Cerebellar nuclear complex (tissue), 1 donor: Measurements from ENCODE around the gene UNCX.

Source experiments
- DNase-seq, 2 experiments: peaks; one replicate each; lab custom pipeline; 2025; lab: John Stamatoyannopoulos, UW

Gene UNCX

DNA sequence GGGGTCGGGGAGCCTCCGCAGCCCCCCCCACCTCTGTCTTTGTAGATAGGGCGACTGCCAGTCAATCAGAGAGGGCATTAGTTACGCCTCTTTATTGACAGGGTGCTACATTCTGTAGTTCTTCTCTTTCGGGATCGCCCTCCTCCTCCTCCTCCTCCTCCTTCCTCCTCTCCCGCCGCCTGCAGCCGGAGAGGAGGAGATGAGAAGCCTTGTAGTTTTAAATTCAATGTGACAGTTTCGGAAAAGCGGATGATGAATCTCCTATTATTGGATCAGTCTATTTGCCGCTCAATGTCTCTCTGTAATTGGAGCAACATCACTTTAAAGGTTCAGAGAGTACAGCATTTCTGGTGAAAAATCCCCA is 587 bp upstream of the UNCX start:
- DNase-seq = no peak

DNA sequence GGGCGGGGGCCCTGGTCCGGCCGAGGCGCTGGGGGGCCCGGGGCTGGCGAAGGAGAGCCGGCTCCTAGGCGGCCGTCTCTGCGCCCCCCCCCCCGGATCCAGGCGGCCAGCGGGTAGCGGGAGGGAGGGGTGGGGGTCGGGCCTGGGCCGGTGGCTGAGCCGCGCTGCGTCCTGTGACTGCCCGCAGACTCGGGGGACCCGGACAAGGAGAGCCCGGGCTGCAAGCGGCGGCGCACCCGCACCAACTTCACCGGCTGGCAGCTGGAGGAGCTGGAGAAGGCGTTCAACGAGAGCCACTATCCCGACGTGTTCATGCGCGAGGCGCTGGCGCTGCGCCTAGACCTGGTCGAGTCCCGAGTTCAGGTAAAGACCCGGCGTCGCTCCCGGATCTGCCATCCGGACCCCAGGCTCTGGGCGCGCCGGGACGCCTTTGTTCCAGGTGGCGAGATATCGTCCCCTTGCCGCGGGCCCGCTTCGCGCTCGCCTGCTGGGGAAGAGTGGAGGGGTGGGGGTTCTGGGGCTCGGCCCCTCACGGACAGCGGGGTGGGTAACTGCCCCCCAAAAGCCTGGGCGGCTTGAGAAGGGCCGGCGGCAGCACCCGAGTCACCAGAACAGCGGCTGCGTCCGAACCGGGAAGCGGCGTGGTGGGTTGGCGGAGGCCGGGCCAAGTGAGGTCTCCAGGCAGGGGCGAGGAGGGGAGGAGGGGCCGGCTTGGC is 819 bp downstream of the UNCX start:
- no peak for DNase-seq

GRCh38 chr7:1234049-1234880 is 1.6 kb downstream of the UNCX start:
- no peak for DNase-seq

DNA sequence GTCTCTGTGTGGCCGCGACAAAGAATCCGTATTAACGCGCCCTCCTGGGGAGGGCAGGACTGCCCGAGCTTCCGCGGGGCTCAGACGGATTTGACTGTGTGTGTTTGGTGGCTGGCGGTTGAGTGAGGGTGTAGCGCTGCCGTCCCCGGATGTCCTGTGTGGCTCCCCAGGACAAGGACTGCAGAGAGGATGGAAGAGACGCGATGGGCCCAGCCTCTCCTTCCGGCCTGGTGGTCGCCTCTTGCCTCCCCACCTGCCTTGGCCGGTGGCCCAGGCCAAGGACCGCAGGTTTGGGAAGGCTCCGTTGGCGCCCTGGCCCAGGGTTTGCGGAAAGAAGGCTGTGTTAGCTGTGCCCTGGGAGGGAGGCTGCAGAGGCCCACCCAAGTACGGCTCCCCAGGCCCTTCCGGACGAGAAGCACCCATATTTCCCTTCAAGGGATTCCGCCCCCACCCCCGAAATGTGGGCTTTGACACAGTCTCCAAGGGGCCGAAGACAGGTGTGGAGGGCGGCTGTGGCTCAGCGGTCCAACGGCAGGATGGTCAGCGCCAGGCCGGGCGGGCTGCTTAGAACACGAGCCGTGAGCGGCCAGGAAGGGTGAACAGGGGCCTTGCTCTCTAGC is 2.3 kb downstream of the UNCX start:
- no peak for DNase-seq

- no peak for DNase-seq
Measured at GRCh38 chr7:1235501-1236131, 2.9 kb downstream of the UNCX start.

DNA sequence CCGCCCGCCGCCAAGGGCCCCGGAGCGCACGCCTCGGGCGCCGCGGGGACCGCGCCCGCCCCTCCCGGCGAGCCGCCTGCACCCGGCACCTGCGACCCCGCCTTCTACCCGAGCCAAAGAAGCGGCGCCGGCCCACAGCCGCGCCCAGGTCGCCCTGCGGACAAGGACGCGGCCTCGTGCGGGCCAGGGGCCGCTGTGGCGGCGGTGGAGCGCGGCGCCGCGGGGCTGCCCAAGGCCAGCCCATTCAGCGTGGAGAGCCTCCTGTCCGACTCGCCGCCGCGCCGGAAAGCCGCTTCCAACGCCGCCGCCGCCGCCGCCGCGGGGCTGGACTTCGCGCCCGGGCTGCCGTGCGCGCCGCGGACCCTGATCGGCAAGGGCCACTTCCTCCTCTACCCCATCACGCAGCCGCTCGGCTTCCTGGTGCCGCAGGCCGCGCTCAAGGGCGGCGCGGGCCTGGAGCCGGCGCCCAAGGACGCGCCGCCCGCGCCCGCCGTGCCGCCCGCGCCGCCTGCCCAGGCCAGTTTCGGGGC is 3.5 kb downstream of the UNCX start:
- no peak for DNase-seq

DNA sequence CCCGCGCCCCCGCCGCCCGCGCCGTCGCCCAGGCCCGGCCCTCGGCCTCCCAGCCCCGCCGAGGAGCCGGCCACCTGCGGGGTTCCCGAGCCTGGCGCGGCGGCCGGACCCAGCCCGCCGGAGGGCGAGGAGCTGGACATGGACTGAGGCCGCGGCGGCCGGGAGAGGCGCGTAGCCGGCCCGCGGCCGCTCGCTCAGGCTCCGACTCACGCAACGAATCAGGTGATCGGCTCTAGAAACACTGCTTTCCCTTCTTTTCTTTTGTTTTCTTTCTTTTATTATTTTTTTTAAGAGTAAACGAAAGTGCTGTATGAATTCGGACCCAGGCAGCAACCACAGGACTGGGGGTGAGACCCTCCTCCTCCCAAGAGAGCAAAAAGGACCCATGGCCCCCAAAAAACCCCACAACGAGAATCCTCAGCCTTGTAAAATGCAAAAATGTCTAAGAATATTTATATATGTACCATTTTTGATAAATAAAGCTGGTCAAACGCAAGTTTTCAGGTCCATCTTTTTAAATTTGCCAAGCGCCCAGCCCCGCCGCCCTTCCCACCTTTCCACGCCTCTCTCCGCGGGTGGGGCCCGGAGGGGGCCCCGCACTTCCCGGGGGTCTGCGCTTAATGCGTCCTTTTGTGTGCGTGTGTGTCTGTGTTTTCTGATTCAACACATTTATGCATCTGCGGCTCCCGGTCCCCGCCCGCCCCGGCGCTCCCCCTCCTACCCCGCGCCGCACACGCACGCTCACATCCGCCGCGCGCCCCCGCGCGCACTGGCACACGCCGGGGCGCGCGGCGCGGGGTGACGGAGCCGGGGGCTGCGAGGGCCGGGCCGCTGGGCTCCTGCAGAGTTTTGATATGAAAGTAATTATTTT is 4.4 kb downstream of the UNCX start:
- DNase-seq = no peak

GRCh38 chr7:1237704-1238255 is 5.1 kb downstream of the UNCX start:
- no peak for DNase-seq

- no peak for DNase-seq
Measured at GRCh38 chr7:1238450-1238882, 5.8 kb downstream of the UNCX start.

DNA sequence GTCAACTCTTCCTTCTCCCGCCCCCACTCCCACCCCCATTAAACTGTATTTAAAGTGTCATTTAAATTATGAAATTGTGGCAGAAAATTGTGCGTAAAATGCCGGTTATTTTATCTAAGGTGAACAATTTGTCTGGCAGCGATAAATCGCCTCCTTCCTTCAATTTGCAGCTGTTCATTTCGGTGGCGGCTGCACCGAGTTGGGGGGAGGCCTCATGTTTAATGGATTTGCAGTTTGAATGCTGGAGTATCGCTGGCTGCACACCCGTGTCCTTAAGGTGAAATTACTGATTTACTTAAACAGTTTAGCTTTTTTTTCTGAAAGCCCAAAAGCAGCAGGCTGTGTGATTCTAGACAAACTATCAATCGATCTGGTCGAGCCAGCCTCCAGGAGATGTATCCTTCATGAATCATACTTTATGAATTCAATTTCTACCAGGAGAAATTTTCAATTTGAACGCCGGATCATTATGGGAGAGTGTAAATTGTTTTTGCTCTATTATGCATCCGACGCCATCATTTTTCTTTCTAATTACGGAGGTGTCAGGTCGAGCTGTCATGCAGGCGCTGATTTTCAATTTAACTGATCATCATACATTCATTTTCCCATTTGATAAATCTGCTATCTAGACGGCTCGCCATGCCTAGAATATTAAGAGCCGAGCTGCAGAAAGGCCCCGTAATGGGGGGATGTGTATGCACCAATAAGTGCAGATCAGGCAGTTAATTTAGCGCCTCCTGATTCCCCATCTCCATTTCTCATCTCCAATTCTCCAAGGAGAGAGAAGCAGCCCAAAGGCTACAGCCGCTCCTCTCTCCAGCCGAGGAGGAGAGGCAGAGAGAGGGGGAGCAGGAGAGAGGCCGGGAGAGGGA is 6.5 kb downstream of the UNCX start:
- no peak for DNase-seq

GRCh38 chr7:1239803-1240516 is 7.3 kb downstream of the UNCX start:
- no peak for DNase-seq

DNA sequence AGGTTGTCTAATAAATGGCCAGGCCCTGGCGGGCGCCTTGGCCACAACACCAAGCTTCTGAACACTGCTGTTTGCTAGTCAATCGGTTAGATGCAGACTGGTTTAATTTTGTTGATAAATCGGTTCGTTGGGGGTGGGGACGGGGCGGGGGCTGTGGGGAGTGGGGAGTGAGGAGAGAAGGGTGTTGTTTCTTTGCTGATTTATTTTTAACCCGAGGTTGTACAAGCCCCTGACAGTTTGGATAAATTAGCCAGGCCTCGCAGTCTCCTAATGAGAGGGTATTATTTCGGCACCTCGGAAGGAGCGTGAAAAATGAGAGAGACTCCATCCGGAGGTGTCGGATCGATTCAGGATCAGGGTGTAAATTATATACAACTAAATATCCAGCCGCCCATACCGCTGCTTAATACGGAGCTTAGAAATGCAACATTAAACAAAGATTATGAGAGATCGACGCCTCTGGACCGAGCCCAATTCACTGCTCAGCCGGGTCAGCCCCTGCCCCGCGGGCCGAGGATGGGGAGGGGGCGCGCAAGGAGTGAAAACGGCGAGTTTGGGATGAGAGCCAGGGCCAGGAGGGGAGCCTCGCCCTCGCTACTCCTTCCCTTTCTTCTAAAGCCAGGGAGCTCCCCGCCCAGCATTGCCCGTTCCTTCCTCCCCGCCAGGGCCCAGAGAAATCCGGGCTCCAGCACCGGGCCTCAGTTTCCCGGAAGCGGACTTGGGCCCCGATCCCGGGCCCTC is 8.0 kb downstream of the UNCX start:
- DNase-seq = no peak

DNA sequence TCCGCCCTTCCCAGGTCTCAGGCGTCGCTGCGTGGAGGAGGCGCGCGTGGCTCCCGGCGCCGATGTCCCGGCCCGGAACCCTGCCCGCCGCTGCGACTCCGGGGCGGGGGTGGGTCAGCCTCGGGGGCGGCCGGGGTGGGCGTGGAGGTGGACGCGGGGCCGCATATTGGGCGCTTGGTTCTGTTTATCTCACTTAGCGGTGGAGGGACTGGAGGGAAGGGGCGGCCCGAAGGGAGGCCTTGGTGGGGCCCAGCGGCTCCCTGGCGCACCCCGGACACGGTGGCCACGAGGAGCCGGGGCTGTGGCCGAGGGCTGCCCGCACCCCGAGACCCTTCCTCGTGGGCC is 8.6 kb downstream of the UNCX start:
- DNase-seq = no peak

DNA sequence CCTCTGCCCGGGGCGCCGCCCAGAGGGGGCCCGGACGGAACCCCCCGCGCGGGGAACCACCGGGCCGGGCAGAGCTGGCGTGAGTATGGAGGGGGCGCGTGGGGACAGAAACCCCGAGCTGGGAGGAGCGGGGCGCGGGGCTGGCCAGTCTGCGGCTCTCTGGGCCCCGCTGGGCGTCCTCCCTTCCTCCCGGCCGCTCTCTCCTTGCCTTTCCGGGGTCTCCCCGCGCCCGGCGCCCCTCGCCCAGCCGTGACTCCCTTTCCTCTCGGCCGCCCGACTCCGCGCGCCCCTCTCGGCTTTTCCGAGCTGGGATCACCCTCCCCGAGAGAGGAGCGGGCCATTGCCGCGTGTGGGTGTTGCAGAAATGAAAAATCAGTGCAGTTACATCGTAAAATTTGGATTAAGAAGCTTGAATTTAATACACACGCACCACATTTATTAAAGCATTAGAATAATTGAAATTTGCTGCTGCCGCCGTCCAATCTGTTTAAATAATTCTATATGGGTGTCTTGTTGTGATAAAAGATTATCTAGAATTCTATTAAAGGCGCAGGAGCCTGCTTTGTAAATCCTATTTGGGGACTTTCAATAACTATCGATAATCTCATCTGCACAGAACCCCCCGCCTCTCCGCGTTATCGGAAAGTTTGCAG is 9.1 kb downstream of the UNCX start:
- DNase-seq = no peak

GRCh38 chr7:1242256-1242605 is 9.6 kb downstream of the UNCX start:
- no peak for DNase-seq

GRCh38 chr7:1242606-1243289 is 10.1 kb downstream of the UNCX start:
- DNase-seq = no peak

DNA sequence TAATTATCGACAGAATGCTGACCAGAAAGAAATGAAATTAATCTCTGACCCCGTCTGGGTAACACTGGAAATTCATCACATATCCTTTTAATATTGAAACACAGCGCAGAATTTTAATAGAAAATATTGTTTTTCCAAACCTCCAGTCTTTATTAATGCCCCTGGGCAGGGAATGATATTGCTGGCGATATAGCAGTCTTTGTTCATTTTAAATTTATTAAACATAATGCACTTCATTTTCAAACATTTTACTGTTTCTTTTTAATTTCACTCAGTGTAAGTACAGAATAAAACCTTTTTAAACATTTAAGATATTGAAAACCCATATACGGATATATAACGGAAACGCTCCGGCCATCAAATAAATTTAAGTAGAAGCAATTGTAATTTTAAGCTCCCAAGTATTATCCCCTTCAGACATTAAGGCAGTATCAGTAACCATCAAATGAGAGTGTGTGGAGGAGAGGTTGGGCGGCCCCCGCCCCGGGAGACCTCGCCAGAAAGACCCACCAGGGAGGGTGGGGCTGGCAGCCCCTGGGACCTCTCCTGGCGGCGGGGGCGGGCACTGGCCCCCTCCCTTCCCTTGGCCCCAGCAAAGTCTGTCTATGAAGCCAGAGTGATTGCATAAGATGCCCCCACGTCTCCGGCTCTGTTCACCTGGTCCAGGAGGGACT is 10.8 kb downstream of the UNCX start:
- no peak for DNase-seq
